IMR-90 (cell line): Measurements from ENCODE around the gene OR10D3. TPM values are rescaled to one million over a fixed set of nuclear protein-coding genes. Genes with fewer than 3 reads are reported as not detected.

Experiments
- ATAC-seq: fragments of 200-7000 bp; cut with Tn5 transposase; 2 replicates; pipeline ENCODE4 v1.9.1; 2020; ENCODE audit warnings: low read depth, mild to moderate bottlenecking, moderate library complexity
- BruUV-seq: library from RNA; stranded (reverse); fragments of 400-500 nt; replicated peaks from 2 replicates; lab custom pipeline; 2021; lab: Mats Ljungman, UMichigan
- CTCF ChIA-PET: fragments of 300-600 bp; formaldehyde crosslinking; extraction: SDS; loops from one replicate; lab custom pipeline; 2021; ENCODE audit warnings: antibody characterized with exemption; lab: Yijun Ruan, JAX
- POLR2A ChIA-PET: fragments of 300-600 bp; sonication (Branson Sonifier 250); formaldehyde crosslinking; loops from one replicate; lab custom pipeline; 2022; ENCODE audit warnings: antibody characterized with exemption; ENCODE audit not compliant: unreplicated experiment; lab: Charles Lee
- DNase-seq: peaks from one replicate; pipeline ENCODE4 v3.0.0; 2013
- H2AFZ ChIP-seq: replicated peaks from 2 replicates; pipeline ENCODE3; 2013; ENCODE audit warnings: low read length, mild to moderate bottlenecking; ENCODE audit not compliant: poor library complexity
- H2AK5ac ChIP-seq: 2 replicates; pipeline ENCODE4 v1.6.1; 2013; ENCODE audit warnings: low read depth, low read length, inconsistent platforms
- H2AK9ac ChIP-seq: replicated peaks from 2 replicates; pipeline ENCODE3; 2013; ENCODE audit warnings: mild to moderate bottlenecking, low read depth, low read length, moderate library complexity; ENCODE audit not compliant: poor library complexity
- H2BK120ac ChIP-seq: 2 replicates; pipeline ENCODE4 v1.6.1; 2013; ENCODE audit warnings: low read depth, low read length, inconsistent platforms
- H2BK15ac ChIP-seq: 3 replicates; pipeline ENCODE4 v1.6.1; 2013; ENCODE audit warnings: low read depth, low read length, inconsistent platforms
- H2BK20ac ChIP-seq: 2 replicates; pipeline ENCODE4 v1.6.1; 2013; ENCODE audit warnings: low read depth, mild to moderate bottlenecking, inconsistent platforms, low read length, moderate library complexity
- H2BK5ac ChIP-seq: 2 replicates; pipeline ENCODE4 v1.6.1; 2013; ENCODE audit warnings: mild to moderate bottlenecking, low read depth, low read length, inconsistent platforms; ENCODE audit not compliant: poor library complexity, severe bottlenecking
- H3K14ac ChIP-seq: replicated peaks from 2 replicates; pipeline ENCODE4 v1.6.1; 2013; ENCODE audit warnings: low read depth, low read length, inconsistent platforms
- H3K18ac ChIP-seq: 2 replicates; pipeline ENCODE4 v1.6.1; 2013; ENCODE audit warnings: low read depth, low read length, control low read depth
- H3K23ac ChIP-seq: 2 replicates; pipeline ENCODE4 v1.6.1; 2013; ENCODE audit warnings: low read depth, low read length, inconsistent platforms
- H3K27ac ChIP-seq: 2 replicates; pipeline ENCODE4 v1.5.1; 2013; ENCODE audit warnings: mild to moderate bottlenecking, control low read depth, low read length; ENCODE audit not compliant: insufficient read depth
- H3K27me3 ChIP-seq: 2 replicates; pipeline ENCODE4 v1.6.1; 2013; ENCODE audit warnings: low read length; ENCODE audit not compliant: control insufficient read depth, insufficient read depth
- H3K36me3 ChIP-seq: 2 replicates; pipeline ENCODE4 v1.6.1; 2013; ENCODE audit warnings: low read length, mixed read lengths; ENCODE audit not compliant: control insufficient read depth, insufficient read depth
- H3K4ac ChIP-seq: 2 replicates; pipeline ENCODE4 v1.6.1; 2013; ENCODE audit warnings: low read depth, low read length, inconsistent platforms
- H3K4me1 ChIP-seq: 2 replicates; pipeline ENCODE4 v1.6.1; 2013; ENCODE audit warnings: low read length, mixed read lengths; ENCODE audit not compliant: control insufficient read depth, insufficient read depth
- H3K4me2 ChIP-seq: 2 replicates; pipeline ENCODE4 v1.6.1; 2013; ENCODE audit warnings: low read depth, mild to moderate bottlenecking, control low read depth, low read length, moderate library complexity
- H3K4me3 ChIP-seq: 2 replicates; pipeline ENCODE4 v1.5.1; 2013; ENCODE audit warnings: low read depth, mild to moderate bottlenecking, control low read depth, low read length, moderate library complexity; ENCODE audit not compliant: insufficient read depth
- H3K56ac ChIP-seq: 2 replicates; pipeline ENCODE4 v1.6.1; 2013; ENCODE audit warnings: low read length, inconsistent platforms; ENCODE audit not compliant: insufficient read depth; ENCODE audit errors: extremely low read depth
- H3K79me1 ChIP-seq, 2 experiments: 2 replicates each; pipeline ENCODE4 v1.6.1; 2013; ENCODE audit warnings: low read length in 2 of 2, inconsistent platforms in 1 of 2, low read depth in 1 of 2
- H3K9ac ChIP-seq: 2 replicates; pipeline ENCODE4 v1.6.1; 2013; ENCODE audit warnings: low read depth, low read length, control low read depth
- H3K9me1 ChIP-seq: 2 replicates; pipeline ENCODE4 v1.6.1; 2013; ENCODE audit warnings: low read length, inconsistent platforms; ENCODE audit not compliant: insufficient read depth
- H3K9me3 ChIP-seq: 2 replicates; pipeline ENCODE4 v1.6.1; 2013; ENCODE audit warnings: low read length; ENCODE audit not compliant: control insufficient read depth, insufficient read depth
- H4K20me1 ChIP-seq: 2 replicates; pipeline ENCODE4 v1.6.1; 2013; ENCODE audit warnings: low read length, inconsistent platforms; ENCODE audit not compliant: insufficient read depth
- H4K5ac ChIP-seq: 2 replicates; pipeline ENCODE4 v1.6.1; 2013; ENCODE audit warnings: mild to moderate bottlenecking, low read depth, low read length, control low read depth
- H4K8ac ChIP-seq, 2 experiments: 2 replicates each; pipeline ENCODE4 v1.6.1; 2013; ENCODE audit warnings: low read depth in 2 of 2, low read length in 2 of 2, control low read depth in 1 of 2, inconsistent platforms in 1 of 2
- H4K91ac ChIP-seq: 2 replicates; pipeline ENCODE4 v1.6.1; 2013; ENCODE audit warnings: low read depth, low read length, inconsistent platforms; ENCODE audit not compliant: insufficient read depth
- BHLHE40 ChIP-seq: fragments of 150-350 bp; IDR thresholded peaks from 2 replicates; pipeline ENCODE4 v1.6.1; 2016; ENCODE audit warnings: mild to moderate bottlenecking, low read depth, low read length
- CEBPB ChIP-seq: IDR thresholded peaks from 2 replicates; pipeline ENCODE4 v1.6.1; 2012; ENCODE audit warnings: low read depth, low read length, improper control_type of control experiment
- CHD1 ChIP-seq: IDR thresholded peaks from 2 replicates; pipeline ENCODE4 v1.6.1; 2012; ENCODE audit warnings: low read depth, low read length, improper control_type of control experiment
- CTCF ChIP-seq: conservative IDR thresholded peaks from 2 replicates; pipeline ENCODE4 v1.5.1; 2012; ENCODE audit warnings: mild to moderate bottlenecking, low read depth, low read length, improper control_type of control experiment
- FOS ChIP-seq: fragments of 150-350 bp; IDR thresholded peaks from 2 replicates; pipeline ENCODE4 v1.6.1; 2016; ENCODE audit warnings: low read depth, low read length
- MAFK ChIP-seq: IDR thresholded peaks from 2 replicates; pipeline ENCODE4 v1.6.1; 2012; ENCODE audit warnings: low read depth, low read length, improper control_type of control experiment
- MAZ ChIP-seq: IDR thresholded peaks from 2 replicates; pipeline ENCODE4 v1.6.1; 2012; ENCODE audit warnings: low read depth, mild to moderate bottlenecking, low read length, improper control_type of control experiment, moderate library complexity, borderline replicate concordance
- MXI1 ChIP-seq: IDR thresholded peaks from 2 replicates; pipeline ENCODE4 v1.6.1; 2012; ENCODE audit warnings: low read depth, mild to moderate bottlenecking, low read length, moderate library complexity, borderline replicate concordance
- NFE2L2 ChIP-seq: fragments of 150-350 bp; IDR thresholded peaks from 2 replicates; pipeline ENCODE4 v1.6.1; 2016; ENCODE audit warnings: low read depth, mild to moderate bottlenecking, low read length
- POLR2A ChIP-seq: IDR thresholded peaks from 2 replicates; pipeline ENCODE4 v1.6.1; 2012; ENCODE audit warnings: mild to moderate bottlenecking, low read depth, low read length
- RAD21 ChIP-seq: IDR thresholded peaks from 2 replicates; pipeline ENCODE4 v1.6.1; 2012; ENCODE audit warnings: low read length, improper control_type of control experiment
- RCOR1 ChIP-seq: IDR thresholded peaks from 2 replicates; pipeline ENCODE4 v1.6.1; 2012; ENCODE audit warnings: mild to moderate bottlenecking, low read length, improper control_type of control experiment; ENCODE audit not compliant: insufficient replicate concordance
- RFX5 ChIP-seq: IDR thresholded peaks from 2 replicates; pipeline ENCODE4 v1.8.0; 2012; ENCODE audit warnings: low read depth, mild to moderate bottlenecking, low read length, moderate library complexity
- SMC3 ChIP-seq: fragments of 150-350 bp; IDR thresholded peaks from 2 replicates; pipeline ENCODE4 v1.6.1; 2016; ENCODE audit warnings: low read depth, mild to moderate bottlenecking, antibody characterized with exemption, low read length, moderate library complexity
- USF2 ChIP-seq: fragments of 150-350 bp; IDR thresholded peaks from 2 replicates; pipeline ENCODE4 v1.6.1; 2017; ENCODE audit warnings: mild to moderate bottlenecking, antibody characterized with exemption, low read length, low read depth
- WGBS, 2 experiments: methylation state at CpG; one replicate each; pipeline versions ENCODE4 v1.1.5 to v1.1.7; 2013; ENCODE audit warnings: missing lambda C conversion rate in 2 of 2; ENCODE audit not compliant: insufficient read length in 1 of 2; ENCODE audit errors: extremely low coverage in 2 of 2; 5-methylcytosine and 5-hydroxymethylcytosine counted together
- dilution Hi-C: fragments of 300-500 bp; cut with HindIII; formaldehyde crosslinking; loops from one replicate; pipeline ENCODE4 v1.14.3; 2018; ENCODE audit warnings: low sequenced_read_pairs; ENCODE audit not compliant: unreplicated experiment
- in situ Hi-C: fragments of 300-500 bp; cut with MboI; formaldehyde crosslinking; loops from 3 replicates; pipeline ENCODE4 v1.14.3; 2019; ENCODE audit warnings: low sequenced_read_pairs, inconsistent platforms, mixed read lengths
- intact Hi-C: fragments of 100-400 bp; cut with micrococcal nuclease; formaldehyde crosslinking; loops from 2 replicates; pipeline ENCODE4 v1.10.0; 2022
- polyA plus RNA-seq, 3 experiments: library from polyadenylated mRNA; depleted of rRNA; stranded (reverse); fragments of >200 nt; gene quantifications; 2 replicates each; pipeline ENCODE4 v1.2.3, GENCODE V29; 2012; ENCODE audit warnings: low replicate concordance in 1 of 3
- total RNA-seq: library from RNA; depleted of rRNA; stranded (reverse); fragments of >200 nt; gene quantifications from 2 replicates; pipeline ENCODE4 v1.2.3, GENCODE V29; 2012
- TF ChIP-seq, protein P1 (sequence below): fragments of 150-350 bp; IDR thresholded peaks from 2 replicates; pipeline ENCODE4 v1.6.1; 2016; ENCODE audit warnings: low read depth, mild to moderate bottlenecking, low read length, moderate library complexity, borderline replicate concordance

OR10D3 gene
- total and polyA plus RNA-seq, 2 of the 4 experiments (the other 2 are of a cell fraction) = not detected

- Histone ChIP-seq H3K79me1 (no peaks in the 10 kb centered on the region), H3K27ac (no peak overlapping the region), H2AFZ (no peak overlapping the region), H3K4me3 (no peak overlapping the region), H3K9ac (no peak overlapping the region), H2BK5ac (no peak overlapping the region), H4K91ac (no peak overlapping the region), H3K4me1 (no peaks in the 10 kb centered on the region), H3K9me1 (no peaks in the 10 kb centered on the region), H2BK120ac (no peak overlapping the region), H4K8ac (no peak overlapping the region), H4K5ac (no peak overlapping the region), H3K56ac (no peak overlapping the region), H3K27me3 (peaks cover 2% of the 10 kb centered on the region; the same call in 1 of the 2 replicates), H3K4ac (no peak overlapping the region), H3K4me2 (no peak overlapping the region), H2BK15ac (no peak overlapping the region), H3K14ac (no peak overlapping the region), H2AK5ac (no peak overlapping the region), H2BK20ac (no peak overlapping the region), H3K18ac (no peak overlapping the region), H2AK9ac (no peak overlapping the region), H4K20me1 (no peaks in the 10 kb centered on the region), H3K23ac (no peak overlapping the region), H3K9me3 (no peaks in the 10 kb centered on the region), H3K36me3 (no peaks in the 10 kb centered on the region)
- POLR2A ChIA-PET = no interaction called here
- DNase-seq (no peak), ATAC-seq (no peak)
- CTCF ChIA-PET = interaction anchor here (1.5 to 2.2 kb wide), 3 partner anchors 11 to 21 kb away, joined by 4 to 8 read pairs (median 5); no protein-coding TSS in a partner anchor
- TF ChIP-seq RAD21 = no peak
- no peak for TF ChIP-seq MAZ
- TF ChIP-seq, protein P1, sequence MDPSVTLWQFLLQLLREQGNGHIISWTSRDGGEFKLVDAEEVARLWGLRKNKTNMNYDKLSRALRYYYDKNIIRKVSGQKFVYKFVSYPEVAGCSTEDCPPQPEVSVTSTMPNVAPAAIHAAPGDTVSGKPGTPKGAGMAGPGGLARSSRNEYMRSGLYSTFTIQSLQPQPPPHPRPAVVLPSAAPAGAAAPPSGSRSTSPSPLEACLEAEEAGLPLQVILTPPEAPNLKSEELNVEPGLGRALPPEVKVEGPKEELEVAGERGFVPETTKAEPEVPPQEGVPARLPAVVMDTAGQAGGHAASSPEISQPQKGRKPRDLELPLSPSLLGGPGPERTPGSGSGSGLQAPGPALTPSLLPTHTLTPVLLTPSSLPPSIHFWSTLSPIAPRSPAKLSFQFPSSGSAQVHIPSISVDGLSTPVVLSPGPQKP = no peak
- no peak for TF ChIP-seq CEBPB
- no peak for TF ChIP-seq CTCF
- TF ChIP-seq NFE2L2 = no peak
- TF ChIP-seq FOS = no peak
- no peak for TF ChIP-seq MAFK
- TF ChIP-seq MXI1 = no peak
- no peak for TF ChIP-seq RCOR1
- TF ChIP-seq CHD1 = no peak
- TF ChIP-seq BHLHE40 = no peak
- no peak for TF ChIP-seq RFX5
- TF ChIP-seq POLR2A = no peak
- TF ChIP-seq SMC3 = no peak
- TF ChIP-seq USF2 = no peak
- intact Hi-C loops (no loop called here), dilution Hi-C loops (no loop called here), in situ Hi-C loops (no loop called here)
- 40% methylated on average over 1 of the region's 3 CpGs; no CpG with 5 or more reads in 1 of the 2 experiments for WGBS, 2 experiments
- no TSS peak for BruUV-seq
These were observed 30.3 kb upstream of the OR10D3 start for GRCh38 chr11:124152770-124153407.
